ENCODE results near the gene MMD2. TPM values are rescaled to one million over a fixed set of nuclear protein-coding genes. Genes with fewer than 3 reads are reported as not detected.

Gene MMD2
- total RNA-seq, 1 experiment from 2014 or later: not detected

DNA sequence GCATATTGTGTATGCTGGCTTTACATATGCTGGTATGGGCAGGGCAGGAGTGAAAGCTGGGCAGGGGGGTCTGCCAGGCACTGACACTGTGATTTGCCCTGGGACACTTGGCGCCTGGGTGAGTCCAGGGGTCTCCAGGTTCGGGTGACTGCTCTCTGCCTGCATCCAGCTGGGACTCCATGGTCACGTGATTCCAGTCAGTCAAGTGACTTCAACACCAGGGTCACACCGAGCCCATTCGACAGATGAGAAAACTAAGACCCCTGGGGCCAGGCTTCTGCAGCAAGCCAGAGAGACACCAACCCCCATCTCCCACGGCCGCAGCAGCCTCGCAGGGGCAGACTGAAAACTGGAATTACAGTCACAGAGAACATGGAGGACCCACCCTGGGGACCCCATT is 30.0 kb downstream of the MMD2 start:
- Mint-ChIP-seq H3K9me3 (no peaks in the 10 kb centered on the region), H3K27me3 (ENCODE audit: low read depth) (no peaks in the 10 kb centered on the region), H3K36me3 (no peaks in the 10 kb centered on the region), H3K4me1 (no peaks in the 10 kb centered on the region), H3K4me3 (no peak overlapping the region), H3K27ac (no peak overlapping the region)
- ChIA-PET CTCF (no interaction called here), POLR2A (no interaction called here)
- no peak for ATAC-seq
- TF ChIP-seq, protein P1, sequence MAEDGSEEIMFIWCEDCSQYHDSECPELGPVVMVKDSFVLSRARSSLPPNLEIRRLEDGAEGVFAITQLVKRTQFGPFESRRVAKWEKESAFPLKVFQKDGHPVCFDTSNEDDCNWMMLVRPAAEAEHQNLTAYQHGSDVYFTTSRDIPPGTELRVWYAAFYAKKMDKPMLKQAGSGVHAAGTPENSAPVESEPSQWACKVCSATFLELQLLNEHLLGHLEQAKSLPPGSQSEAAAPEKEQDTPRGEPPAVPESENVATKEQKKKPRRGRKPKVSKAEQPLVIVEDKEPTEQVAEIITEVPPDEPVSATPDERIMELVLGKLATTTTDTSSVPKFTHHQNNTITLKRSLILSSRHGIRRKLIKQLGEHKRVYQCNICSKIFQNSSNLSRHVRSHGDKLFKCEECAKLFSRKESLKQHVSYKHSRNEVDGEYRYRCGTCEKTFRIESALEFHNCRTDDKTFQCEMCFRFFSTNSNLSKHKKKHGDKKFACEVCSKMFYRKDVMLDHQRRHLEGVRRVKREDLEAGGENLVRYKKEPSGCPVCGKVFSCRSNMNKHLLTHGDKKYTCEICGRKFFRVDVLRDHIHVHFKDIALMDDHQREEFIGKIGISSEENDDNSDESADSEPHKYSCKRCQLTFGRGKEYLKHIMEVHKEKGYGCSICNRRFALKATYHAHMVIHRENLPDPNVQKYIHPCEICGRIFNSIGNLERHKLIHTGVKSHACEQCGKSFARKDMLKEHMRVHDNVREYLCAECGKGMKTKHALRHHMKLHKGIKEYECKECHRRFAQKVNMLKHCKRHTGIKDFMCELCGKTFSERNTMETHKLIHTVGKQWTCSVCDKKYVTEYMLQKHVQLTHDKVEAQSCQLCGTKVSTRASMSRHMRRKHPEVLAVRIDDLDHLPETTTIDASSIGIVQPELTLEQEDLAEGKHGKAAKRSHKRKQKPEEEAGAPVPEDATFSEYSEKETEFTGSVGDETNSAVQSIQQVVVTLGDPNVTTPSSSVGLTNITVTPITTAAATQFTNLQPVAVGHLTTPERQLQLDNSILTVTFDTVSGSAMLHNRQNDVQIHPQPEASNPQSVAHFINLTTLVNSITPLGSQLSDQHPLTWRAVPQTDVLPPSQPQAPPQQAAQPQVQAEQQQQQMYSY (CRISPR knock-in tag; IDR thresholded peaks at IDR 0.05): no peak
- TF ChIP-seq JUN (CRISPR knock-in tag; IDR thresholded peaks at IDR 0.05) (no peak), ZNF317 (CRISPR knock-in tag; IDR thresholded peaks at IDR 0.05; ENCODE audit: borderline replicate concordance, low read depth) (no peak), NFATC4 (CRISPR knock-in tag; IDR thresholded peaks at IDR 0.05) (no peak), GRHL2 (CRISPR knock-in tag; IDR thresholded peaks at IDR 0.05; ENCODE audit: insufficient replicate concordance, severe bottlenecking) (no peak), KAT7 (CRISPR knock-in tag; IDR thresholded peaks at IDR 0.05; ENCODE audit: borderline replicate concordance) (no peak), SMAD3 (CRISPR knock-in tag; IDR thresholded peaks at IDR 0.05; ENCODE audit: borderline replicate concordance) (no peak), FOXK1 (CRISPR knock-in tag; IDR thresholded peaks at IDR 0.05) (no peak), RORB (CRISPR knock-in tag; IDR thresholded peaks at IDR 0.05) (no peak)
- TF ChIP-seq, protein P2, sequence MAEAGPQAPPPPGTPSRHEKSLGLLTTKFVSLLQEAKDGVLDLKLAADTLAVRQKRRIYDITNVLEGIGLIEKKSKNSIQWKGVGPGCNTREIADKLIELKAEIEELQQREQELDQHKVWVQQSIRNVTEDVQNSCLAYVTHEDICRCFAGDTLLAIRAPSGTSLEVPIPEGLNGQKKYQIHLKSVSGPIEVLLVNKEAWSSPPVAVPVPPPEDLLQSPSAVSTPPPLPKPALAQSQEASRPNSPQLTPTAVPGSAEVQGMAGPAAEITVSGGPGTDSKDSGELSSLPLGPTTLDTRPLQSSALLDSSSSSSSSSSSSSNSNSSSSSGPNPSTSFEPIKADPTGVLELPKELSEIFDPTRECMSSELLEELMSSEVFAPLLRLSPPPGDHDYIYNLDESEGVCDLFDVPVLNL (CRISPR knock-in tag; IDR thresholded peaks at IDR 0.05; ENCODE audit: borderline replicate concordance, low read depth): no peak
- TF ChIP-seq, protein P3, sequence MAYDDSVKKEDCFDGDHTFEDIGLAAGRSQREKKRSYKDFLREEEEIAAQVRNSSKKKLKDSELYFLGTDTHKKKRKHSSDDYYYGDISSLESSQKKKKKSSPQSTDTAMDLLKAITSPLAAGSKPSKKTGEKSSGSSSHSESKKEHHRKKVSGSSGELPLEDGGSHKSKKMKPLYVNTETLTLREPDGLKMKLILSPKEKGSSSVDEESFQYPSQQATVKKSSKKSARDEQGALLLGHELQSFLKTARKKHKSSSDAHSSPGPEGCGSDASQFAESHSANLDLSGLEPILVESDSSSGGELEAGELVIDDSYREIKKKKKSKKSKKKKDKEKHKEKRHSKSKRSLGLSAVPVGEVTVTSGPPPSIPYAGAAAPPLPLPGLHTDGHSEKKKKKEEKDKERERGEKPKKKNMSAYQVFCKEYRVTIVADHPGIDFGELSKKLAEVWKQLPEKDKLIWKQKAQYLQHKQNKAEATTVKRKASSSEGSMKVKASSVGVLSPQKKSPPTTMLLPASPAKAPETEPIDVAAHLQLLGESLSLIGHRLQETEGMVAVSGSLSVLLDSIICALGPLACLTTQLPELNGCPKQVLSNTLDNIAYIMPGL (CRISPR knock-in tag; IDR thresholded peaks at IDR 0.05): no peak
- DNase-seq (ENCODE audit: low spot score): no peak

DNA sequence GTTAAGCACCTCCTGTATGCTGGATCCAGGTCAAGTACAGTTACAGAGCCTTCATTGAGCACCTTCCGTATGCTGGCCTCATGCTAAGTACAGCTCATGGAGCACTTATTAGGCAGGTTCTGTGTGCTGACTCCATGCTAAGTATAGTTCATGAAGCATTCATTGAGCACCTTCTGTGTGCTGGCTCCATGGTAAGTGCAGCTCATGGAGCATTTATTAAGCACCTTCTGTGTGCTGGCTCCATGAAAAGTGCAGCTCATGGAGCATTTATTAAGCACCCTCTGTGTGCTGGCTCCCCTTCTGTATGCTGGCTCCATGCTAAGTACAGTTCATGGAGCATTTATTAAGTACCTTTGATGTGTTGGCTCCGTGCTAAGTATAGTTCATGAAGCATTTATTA is 30.5 kb downstream of the MMD2 start:
- no peak overlapping the region for H3K4me3 Mint-ChIP-seq
- ChIA-PET CTCF (no interaction called here), POLR2A (no interaction called here)
- no peaks in the 10 kb centered on the region for H3K36me3 Mint-ChIP-seq
- no peaks in the 10 kb centered on the region for H3K27me3 Mint-ChIP-seq (ENCODE audit: low read depth)
- ATAC-seq: no peak
- no peak for DNase-seq (ENCODE audit: low spot score)
- H3K27ac Mint-ChIP-seq: no peak overlapping the region
- no peaks in the 10 kb centered on the region for H3K9me3 Mint-ChIP-seq
- no peaks in the 10 kb centered on the region for H3K4me1 Mint-ChIP-seq
- TF ChIP-seq CREM (CRISPR knock-in tag; IDR thresholded peaks at IDR 0.05) (no peak), CREB1 (CRISPR knock-in tag; IDR thresholded peaks at IDR 0.05) (no peak), ZNF219 (CRISPR knock-in tag; IDR thresholded peaks at IDR 0.05; ENCODE audit: borderline replicate concordance) (no peak), PRRX2 (CRISPR knock-in tag; IDR thresholded peaks at IDR 0.05) (no peak)
- TF ChIP-seq, protein P4, sequence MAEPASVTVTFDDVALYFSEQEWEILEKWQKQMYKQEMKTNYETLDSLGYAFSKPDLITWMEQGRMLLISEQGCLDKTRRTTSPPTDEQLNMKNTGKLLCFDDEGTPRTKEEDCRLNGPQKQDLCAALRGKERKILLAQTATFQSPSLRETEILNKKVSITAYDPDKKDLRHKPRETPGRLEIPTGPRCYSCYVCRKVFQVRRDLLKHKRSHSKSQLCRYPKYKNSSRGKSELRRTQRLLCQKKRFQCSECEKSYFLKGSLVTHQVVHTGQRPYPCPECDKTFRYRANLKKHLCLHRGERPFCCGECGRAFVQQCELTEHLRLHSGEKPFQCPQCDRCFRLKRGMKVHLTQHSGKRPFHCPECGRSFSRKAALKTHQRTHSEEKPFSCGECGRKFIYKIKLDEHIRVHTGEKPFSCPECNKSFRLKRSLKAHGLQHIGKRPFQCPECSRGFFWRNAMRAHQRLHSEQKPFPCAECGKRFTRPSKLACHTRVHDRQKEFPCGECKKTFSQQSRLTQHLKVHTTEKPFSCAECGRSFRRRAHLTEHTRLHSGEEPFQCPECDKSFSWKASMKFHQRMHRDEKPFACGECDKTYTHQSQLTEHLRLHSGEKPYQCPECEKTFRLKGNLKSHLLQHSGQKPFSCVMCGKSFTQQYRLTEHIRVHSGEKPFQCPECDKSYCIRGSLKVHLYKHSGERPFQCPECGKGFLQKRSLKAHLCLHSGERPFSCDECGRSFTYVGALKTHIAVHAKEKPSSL (CRISPR knock-in tag; conservative IDR thresholded peaks at IDR 0.05): no peak
- TF ChIP-seq, protein P5, sequence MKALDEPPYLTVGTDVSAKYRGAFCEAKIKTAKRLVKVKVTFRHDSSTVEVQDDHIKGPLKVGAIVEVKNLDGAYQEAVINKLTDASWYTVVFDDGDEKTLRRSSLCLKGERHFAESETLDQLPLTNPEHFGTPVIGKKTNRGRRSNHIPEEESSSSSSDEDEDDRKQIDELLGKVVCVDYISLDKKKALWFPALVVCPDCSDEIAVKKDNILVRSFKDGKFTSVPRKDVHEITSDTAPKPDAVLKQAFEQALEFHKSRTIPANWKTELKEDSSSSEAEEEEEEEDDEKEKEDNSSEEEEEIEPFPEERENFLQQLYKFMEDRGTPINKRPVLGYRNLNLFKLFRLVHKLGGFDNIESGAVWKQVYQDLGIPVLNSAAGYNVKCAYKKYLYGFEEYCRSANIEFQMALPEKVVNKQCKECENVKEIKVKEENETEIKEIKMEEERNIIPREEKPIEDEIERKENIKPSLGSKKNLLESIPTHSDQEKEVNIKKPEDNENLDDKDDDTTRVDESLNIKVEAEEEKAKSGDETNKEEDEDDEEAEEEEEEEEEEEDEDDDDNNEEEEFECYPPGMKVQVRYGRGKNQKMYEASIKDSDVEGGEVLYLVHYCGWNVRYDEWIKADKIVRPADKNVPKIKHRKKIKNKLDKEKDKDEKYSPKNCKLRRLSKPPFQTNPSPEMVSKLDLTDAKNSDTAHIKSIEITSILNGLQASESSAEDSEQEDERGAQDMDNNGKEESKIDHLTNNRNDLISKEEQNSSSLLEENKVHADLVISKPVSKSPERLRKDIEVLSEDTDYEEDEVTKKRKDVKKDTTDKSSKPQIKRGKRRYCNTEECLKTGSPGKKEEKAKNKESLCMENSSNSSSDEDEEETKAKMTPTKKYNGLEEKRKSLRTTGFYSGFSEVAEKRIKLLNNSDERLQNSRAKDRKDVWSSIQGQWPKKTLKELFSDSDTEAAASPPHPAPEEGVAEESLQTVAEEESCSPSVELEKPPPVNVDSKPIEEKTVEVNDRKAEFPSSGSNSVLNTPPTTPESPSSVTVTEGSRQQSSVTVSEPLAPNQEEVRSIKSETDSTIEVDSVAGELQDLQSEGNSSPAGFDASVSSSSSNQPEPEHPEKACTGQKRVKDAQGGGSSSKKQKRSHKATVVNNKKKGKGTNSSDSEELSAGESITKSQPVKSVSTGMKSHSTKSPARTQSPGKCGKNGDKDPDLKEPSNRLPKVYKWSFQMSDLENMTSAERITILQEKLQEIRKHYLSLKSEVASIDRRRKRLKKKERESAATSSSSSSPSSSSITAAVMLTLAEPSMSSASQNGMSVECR (CRISPR knock-in tag; IDR thresholded peaks at IDR 0.05; ENCODE audit: borderline replicate concordance): no peak
- TF ChIP-seq, protein P6, sequence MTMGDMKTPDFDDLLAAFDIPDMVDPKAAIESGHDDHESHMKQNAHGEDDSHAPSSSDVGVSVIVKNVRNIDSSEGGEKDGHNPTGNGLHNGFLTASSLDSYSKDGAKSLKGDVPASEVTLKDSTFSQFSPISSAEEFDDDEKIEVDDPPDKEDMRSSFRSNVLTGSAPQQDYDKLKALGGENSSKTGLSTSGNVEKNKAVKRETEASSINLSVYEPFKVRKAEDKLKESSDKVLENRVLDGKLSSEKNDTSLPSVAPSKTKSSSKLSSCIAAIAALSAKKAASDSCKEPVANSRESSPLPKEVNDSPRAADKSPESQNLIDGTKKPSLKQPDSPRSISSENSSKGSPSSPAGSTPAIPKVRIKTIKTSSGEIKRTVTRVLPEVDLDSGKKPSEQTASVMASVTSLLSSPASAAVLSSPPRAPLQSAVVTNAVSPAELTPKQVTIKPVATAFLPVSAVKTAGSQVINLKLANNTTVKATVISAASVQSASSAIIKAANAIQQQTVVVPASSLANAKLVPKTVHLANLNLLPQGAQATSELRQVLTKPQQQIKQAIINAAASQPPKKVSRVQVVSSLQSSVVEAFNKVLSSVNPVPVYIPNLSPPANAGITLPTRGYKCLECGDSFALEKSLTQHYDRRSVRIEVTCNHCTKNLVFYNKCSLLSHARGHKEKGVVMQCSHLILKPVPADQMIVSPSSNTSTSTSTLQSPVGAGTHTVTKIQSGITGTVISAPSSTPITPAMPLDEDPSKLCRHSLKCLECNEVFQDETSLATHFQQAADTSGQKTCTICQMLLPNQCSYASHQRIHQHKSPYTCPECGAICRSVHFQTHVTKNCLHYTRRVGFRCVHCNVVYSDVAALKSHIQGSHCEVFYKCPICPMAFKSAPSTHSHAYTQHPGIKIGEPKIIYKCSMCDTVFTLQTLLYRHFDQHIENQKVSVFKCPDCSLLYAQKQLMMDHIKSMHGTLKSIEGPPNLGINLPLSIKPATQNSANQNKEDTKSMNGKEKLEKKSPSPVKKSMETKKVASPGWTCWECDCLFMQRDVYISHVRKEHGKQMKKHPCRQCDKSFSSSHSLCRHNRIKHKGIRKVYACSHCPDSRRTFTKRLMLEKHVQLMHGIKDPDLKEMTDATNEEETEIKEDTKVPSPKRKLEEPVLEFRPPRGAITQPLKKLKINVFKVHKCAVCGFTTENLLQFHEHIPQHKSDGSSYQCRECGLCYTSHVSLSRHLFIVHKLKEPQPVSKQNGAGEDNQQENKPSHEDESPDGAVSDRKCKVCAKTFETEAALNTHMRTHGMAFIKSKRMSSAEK (CRISPR knock-in tag; IDR thresholded peaks at IDR 0.05; ENCODE audit: borderline replicate concordance): no peak

Measured in WTC11 (cell line).